DOHH2 (cell line): Measurements from ENCODE around the gene UMPS.
"Not testable (repeated sequence)": the region's sequence is repeated elsewhere in the genome, so short reads cannot be mapped to it uniquely, and the experiment has no call there.

Experiments used
- CTCF ChIP-seq: fragments of 200-600 bp; sonication (generic); IDR thresholded peaks from one replicate; pipeline ENCODE4 v1.5.1; 2014; ENCODE audit warnings: antibody characterized with exemption, mild to moderate bottlenecking, low read depth, low read length; ENCODE audit not compliant: poor library complexity, severe bottlenecking
- EZH2phosphoT487 ChIP-seq: fragments of 200-600 bp; sonication (generic); IDR thresholded peaks from 2 replicates; pipeline ENCODE4 v1.6.1; 2017; ENCODE audit warnings: borderline replicate concordance, mild to moderate bottlenecking, antibody characterized with exemption, low read length, moderate library complexity, mixed read lengths

- not testable (repeated sequence) for TF ChIP-seq CTCF, EZH2phosphoT487
These were observed 27.7 kb downstream of the UMPS start for GRCh38 chr3:124757926-124758325.
